Renal cortex interstitium (tissue), 11 donors: ENCODE results near the gene TPRA1. TPM values are rescaled to one million over a fixed set of nuclear protein-coding genes. Genes with fewer than 3 reads are reported as not detected.
"Not testable (repeated sequence)": the region's sequence is repeated elsewhere in the genome, so short reads cannot be mapped to it uniquely, and the experiment has no call there.

Experiments used
- DNase-seq, 11 donors: peaks; one replicate each; pipeline ENCODE4 v3.0.0-alpha.2; 2013; ENCODE audit warnings: low read depth in 9 of 11, low spot score in 4 of 11; ENCODE audit errors: extremely low read depth in 1 of 11
- polyA plus RNA-seq, 3 donors: library from polyadenylated mRNA; unstranded; fragments of 120-200 nt; gene quantifications; one replicate each; pipeline ENCODE4 v1.2.1, GENCODE V29; 2013; ENCODE audit not compliant: insufficient read length in 3 of 3

TPRA1 gene
- polyA plus RNA-seq, 3 donors = 31.3 to 38.2 (median 36.8) TPM

DNA sequence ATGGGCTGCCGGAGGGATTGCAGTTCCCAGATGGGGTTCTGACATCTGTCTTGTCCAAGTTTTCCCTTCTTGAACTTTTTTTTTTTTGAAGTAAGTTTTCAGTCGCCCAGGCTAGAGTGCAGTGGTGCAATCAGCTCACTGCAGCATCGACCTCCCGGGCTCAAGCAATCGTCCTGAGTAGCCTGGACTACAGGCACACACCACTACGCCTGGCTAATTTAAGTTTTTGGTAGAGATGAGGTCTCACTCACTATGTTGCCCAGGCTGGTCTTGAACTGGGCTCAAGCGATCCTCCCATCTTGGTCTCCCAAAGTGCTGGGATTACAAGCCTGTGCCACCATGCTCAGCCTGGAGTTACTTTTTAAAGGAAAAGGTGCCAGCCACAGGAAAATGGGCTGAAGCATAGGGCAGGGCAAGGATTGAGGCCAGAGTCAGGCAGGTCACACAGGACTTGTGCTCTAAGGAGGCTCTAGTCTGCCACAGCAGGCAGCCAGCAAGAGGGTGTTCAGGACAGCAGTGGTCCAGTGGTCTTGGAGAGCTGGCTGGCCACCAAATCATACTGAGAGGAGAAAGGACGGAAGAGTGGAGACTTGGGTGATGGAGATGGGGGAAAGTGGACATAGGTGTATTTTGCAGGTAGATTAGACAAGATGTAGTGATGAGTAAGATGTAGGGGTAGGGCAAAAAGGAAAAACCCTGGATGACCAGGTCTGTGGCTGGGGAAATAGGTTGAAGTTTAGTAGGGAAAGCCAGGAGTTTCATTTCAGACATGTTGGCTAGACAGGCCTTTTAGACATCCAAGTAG, 32.4 kb upstream of the TPRA1 start:
- DNase-seq = no peak

DNA sequence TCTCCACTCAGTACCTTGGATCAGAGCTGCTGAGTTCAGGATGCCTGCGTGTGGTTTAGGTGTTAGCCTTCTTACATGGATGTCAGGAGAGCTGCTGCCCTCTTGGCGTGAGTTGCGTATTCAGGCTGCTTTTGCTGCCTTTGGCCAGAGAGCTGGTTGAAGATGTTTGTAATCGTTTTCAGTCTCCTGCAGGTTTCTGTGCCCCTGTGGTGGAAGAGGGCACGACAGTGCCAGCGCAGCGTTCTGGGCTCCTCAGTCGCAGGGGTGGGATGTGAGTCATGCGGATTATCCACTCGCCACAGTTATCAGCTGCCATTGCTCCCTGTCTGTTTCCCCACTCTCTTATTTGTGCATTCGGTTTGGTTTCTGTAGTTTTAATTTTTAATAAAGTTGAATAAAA, 31.5 kb upstream of the TPRA1 start:
- DNase-seq = no peak

DNA sequence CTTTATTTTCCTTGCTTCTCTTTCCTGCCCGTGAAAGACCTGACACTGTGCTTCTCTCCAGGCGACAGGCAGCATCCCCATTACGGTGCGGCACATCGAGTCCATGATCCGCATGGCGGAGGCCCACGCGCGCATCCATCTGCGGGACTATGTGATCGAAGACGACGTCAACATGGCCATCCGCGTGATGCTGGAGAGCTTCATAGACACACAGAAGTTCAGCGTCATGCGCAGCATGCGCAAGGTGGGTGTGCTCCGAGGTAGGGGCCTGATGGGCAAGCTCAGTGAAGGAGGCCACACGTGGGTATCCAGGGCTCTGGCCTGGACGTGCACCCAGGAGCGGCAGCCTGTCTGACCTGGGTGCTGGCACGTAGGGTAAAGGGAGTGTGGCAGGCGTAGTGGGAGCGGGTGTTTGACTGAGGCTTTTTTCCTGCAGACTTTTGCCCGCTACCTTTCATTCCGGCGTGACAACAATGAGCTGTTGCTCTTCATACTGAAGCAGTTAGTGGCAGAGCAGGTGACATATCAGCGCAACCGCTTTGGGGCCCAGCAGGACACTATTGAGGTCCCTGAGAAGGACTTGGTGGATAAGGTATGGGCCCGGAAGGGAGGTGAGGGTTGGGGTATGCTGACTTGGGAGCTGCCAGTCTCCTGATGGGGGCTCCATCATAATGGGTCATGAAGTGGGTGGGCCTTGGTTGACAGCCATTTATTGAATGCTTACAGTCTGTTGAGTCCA, 30.3 kb upstream of the TPRA1 start:
- DNase-seq = no peak

DNA sequence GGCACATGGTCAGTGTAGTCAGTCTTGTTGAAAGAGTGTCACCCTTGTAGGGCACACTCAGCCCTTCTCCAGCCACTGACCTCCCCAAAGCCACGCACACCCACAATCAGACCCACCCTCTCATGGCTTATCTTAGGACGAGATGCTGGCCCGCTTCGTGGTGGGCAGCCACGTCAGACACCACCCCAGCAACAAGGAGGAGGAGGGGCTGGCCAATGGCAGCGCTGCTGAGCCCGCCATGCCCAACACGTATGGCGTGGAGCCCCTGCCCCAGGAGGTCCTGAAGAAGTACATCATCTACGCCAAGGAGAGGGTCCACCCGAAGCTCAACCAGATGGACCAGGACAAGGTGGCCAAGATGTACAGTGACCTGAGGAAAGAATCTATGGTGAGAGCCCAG, 28.4 kb upstream of the TPRA1 start:
- no peak for DNase-seq

DNA sequence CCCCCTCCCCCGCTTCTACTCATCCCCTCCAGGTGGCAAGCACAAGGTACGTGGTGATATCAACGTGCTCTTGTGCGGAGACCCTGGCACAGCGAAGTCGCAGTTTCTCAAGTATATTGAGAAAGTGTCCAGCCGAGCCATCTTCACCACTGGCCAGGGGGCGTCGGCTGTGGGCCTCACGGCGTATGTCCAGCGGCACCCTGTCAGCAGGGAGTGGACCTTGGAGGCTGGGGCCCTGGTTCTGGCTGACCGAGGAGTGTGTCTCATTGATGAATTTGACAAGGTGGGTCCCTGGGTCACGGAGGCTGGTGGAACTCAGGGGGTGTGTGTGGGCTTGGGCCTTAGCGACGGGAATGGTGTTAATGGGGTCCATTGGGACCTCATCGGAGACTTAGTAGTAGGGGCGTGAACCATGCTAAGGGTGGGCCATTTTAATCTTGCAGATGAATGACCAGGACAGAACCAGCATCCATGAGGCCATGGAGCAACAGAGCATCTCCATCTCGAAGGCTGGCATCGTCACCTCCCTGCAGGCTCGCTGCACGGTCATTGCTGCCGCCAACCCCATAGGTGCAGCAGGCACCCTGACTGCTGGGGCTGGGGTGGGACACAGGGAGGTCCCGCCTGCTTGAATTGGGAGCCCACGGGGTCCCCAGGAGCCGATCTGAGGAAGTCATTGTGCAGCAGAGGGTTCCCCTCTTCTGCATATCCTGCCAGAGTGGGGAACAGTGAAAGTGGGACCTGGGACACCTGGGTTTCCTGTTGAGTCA, 26.5 kb upstream of the TPRA1 start:
- DNase-seq = no peak

DNA sequence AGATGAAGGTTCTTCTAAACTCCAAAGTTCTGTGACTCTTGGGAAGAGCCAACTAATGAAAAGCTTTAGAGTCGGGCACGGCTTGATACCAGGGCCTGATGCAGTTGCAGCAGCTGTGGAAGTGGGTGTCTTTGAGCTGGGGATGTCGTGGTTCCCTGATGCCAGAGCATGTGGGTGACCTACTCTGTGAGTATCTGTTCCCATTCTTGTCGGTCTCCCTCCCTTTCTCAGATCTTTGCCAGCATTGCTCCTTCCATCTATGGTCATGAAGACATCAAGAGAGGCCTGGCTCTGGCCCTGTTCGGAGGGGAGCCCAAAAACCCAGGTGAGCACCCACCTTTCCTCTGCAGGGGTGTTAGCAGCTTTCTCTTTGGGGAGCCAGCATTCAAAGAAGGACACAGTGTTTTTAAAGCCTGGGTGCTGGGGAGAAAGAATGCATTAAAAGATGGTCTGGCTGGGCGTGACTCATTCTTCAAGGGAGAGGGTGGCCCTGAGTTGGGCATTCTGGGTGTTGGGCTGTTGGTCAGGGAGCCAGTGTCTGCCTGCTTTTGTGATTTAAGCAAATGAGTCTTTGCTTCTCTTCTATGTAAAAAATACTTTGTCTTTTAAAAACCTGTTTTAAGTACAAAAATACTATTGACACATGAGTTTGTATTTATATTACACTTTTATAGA, 25.2 kb upstream of the TPRA1 start:
- no peak for DNase-seq

DNA sequence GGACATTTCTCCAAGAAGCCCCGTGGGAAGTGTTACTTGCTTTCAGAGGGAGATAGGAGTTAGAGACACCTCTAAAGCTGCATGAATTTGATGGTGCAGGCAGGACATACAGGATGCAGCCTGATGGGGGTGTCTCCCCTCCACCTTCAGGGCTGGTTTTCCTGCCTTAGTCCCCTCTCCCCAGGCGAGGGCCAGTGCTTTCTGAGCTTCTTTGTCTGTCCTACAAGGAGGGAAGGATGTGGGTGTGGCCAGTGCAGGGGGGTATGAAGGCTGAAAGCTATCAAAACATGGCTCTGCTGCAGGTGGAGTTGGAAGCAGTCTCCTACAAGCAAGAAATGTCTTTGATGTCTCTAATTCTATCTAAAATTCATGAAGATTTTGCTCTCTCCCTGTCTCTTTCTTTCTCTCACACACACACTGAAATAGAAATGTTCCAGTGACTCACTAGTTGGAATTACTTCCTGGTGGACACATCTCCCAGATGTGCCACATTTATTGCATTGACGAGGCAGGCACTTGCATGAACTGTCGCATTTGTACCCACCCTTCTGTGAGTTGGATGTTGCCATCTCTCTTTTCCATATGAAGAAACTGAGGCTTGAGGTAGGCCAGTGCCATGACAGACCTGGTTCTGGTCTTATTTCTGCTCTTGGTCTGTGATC, 24.5 kb upstream of the TPRA1 start:
- no peak for DNase-seq

DNA sequence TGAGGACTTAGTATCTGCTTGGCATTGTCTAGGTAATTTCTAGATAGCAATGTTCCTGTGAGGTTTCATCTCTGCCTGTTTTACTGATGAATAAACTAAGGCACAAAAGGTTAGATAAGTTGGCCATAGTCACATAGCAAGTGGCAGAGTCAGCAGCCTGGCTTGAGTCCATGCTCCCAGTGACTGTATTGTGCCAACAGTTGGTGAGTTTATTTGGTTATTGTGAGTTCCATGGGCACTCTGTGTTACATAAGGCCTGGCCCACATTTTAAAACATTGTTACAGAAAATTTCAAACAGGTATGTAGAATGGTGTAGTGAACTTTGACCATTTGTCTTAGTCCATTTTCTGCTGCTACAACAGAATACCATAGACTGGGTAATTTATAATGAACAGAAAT, 22.9 kb upstream of the TPRA1 start:
- DNase-seq = no peak

DNA sequence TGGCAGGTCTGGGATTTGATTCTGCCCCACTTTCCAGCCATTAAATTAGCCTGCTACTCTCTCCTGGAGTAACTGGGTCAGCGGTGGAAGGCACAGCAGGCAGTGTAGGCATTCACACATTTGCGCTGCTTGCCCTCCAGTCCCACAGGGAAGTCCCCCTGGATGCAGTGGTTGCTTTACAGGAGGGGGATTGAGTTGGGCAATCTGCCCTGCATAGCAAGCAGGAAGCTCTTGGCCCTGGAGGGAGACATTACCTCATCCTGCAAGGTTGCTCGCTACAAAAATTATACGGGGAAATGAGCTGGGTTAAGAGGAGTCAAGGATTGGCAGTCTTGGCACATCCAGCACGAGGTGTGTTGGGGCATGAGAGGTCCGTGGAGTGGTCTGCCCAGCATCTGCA, 22.4 kb upstream of the TPRA1 start:
- no peak for DNase-seq

DNA sequence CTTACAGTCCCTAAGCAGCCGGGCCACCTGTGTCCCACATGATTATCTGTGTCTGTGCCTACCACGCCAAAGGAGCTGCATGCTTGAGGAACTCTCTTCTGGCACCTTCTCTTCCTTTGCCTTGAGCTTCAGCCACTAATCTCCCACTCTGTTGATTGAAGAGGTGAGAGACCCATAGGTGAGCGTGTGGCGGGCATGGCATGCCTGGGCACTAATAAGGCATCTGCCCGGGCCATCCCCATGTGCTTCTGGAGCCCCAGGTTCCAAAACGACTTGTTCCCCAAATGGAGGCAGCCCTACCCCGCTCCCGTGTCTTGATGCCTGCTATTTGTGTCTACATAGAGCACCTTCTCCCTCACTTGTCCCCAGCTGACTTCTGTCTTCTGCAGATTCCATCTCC, 20.7 kb upstream of the TPRA1 start:
- no peak for DNase-seq

DNA sequence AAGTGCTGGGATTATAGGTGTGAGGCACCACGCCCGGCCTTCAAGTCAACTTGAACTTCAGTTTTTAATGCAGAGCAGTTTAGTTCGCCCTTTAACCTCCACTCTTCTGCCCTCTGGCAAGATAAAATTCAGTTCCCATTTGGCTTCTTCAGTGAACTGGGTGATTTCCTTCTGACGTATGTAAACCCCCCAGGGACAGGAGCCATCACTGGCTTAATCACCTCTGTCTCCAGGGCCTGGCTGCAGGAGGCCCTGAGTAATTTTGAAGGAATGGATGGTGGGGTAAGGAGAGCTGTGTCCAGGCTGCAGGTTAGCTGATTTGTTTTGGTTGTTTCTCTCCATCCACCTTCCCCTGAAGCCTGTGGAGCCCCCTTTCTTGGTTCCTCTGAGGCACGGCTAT, 19.6 kb upstream of the TPRA1 start:
- DNase-seq = no peak

DNA sequence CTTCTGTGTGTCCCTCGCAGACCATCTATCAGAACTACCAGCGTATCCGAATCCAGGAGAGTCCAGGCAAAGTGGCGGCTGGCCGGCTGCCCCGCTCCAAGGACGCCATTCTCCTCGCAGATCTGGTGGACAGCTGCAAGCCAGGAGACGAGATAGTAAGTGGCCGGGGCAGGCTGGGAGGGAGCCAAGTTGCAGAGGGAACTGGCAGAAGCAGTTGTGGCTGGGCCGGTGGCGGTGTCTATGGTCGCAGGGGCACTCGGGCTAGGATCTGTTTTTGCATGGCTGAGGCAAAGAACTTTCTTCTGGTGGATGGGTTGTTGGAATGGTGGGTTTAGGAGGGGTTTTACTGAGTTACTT, 17.8 kb upstream of the TPRA1 start:
- DNase-seq = no peak

DNA sequence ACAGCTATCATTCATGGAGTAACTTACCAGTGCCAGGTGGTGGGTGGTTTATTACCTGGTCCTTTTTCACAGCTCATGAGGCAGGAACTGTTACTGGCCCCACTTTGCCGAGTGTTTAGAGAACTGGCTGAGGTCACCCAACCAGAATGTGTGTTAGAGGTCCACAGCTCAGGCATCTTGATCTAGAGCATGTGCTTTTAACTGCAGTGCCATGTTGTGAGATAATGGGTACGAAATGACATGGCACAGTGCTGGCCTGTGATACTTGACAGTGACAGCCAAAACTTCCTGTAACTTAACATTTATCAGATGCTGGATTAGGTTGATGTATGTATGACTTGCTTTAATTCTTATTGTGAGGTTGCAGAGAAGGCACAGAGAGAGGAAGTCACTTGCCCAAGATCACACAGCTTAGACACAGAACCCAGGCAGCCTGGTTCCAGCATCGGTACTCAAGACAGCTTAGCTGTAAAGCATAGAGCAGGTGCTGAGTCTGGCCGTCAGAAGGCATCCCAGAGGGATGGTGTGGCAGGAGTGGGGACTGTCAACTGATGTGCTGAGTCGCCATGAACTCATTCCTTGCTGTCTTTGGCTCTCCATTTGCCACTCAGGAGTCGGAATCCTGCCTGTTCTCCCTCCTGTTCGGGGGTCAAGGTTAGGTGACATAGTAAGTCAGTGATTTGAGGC, 17.3 kb upstream of the TPRA1 start:
- no peak for DNase-seq

DNA sequence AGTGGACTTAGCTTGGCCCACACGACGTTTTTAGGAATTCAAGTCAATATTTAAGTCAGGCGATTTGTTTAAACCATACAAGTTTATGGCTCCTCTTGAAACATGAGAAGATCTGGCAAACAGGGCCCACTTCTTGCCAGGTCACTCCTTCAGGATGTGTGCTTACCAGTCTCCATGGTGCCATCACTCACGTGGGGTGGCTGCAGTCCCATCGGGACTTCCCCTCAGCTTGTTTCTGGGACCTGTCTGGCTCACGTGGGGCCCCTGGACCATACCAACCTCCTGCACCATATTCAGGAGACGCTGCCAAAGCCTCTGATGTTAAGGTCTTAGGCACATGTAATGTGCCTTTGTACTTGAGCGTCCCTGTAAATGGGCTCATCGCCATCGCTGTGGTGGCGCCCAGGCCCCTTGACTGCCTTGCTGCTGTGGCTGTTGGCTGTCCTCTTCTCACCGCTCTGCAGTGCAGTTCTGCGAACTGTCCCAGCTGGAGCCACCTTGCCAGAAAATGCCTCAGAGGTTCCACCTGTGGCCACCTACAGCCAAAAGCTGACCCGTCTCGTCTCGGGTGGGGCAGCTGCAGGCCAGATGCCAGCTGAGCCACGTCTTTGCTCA, 16.6 kb upstream of the TPRA1 start:
- no peak for DNase-seq

DNA sequence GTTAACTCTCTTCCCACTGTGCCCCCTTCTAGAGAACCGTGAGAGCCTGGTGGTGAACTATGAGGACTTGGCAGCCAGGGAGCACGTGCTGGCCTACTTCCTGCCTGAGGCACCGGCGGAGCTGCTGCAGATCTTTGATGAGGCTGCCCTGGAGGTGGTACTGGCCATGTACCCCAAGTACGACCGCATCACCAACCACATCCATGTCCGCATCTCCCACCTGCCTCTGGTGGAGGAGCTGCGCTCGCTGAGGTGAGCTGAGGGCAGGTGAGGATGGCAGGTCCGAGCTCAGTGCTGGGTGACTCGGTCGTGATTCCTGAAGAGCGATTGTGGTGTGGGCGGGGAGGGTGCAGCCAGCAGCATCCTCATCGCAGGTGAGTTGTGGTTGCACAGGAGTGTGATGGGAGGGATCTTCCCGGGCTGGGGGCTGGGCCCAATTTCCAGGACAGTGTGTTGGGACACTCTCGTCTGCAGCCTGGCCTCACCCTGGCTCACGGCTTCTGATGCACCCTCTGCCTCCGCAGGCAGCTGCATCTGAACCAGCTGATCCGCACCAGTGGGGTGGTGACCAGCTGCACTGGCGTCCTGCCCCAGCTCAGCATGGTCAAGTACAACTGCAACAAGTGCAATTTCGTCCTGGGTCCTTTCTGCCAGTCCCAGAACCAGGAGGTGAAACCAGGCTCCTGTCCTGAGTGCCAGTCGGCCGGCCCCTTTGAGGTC, 15.7 kb upstream of the TPRA1 start:
- DNase-seq = no peak

DNA sequence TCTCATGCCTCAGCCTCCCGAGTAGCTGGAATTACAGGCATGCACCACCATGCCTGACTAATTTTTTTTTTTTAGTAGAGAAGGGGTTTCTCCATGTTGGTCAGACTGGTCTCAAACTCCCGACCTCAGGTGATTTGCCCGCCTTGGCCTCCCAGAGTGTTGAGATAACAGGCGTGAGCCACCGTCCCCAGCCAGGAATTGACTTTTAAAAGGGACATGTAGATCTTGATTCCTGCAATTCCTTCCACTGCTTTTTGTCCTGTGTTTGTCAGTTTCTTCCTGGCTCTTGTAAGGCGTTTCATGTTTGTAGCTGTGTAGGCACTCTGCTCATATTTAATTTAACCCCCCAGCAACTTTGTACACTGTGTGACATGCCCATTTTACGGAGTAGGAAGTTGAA, 15.0 kb upstream of the TPRA1 start:
- not testable (repeated sequence) for DNase-seq

DNA sequence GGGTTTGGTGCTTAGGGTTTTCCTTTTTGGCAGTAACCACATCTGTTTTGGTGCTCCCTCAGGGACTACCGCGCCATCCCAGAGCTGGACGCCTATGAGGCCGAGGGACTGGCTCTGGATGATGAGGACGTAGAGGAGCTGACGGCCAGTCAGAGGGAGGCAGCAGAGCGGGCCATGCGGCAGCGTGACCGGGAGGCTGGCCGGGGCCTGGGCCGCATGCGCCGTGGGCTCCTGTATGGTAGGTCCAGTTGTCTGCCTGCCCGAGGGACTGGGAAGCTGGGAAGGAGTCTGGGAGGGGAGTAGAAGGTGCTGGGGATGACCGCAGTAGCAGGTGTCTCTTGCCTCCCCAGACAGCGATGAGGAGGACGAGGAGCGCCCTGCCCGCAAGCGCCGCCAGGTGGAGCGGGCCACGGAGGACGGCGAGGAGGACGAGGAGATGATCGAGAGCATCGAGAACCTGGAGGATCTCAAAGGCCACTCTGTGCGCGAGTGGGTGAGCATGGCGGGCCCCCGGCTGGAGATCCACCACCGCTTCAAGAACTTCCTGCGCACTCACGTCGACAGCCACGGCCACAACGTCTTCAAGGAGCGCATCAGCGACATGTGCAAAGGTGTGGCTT, 14.1 kb upstream of the TPRA1 start:
- no peak for DNase-seq
